Esophagus squamous epithelium (tissue), 4 donors: ENCODE results near the gene PPARA.

ENCODE experiments used
- POLR2A ChIP-seq, 4 donors: fragments of 450-650 bp; IDR thresholded peaks; one replicate each; pipeline ENCODE4 v1.6.1; 2017; ENCODE audit warnings: antibody characterized with exemption in 4 of 4, mild to moderate bottlenecking in 4 of 4, moderate library complexity in 3 of 4
- TF ChIP-seq, protein P1 (sequence below), 6 experiments: fragments of 450-650 bp in 4 of 6; fragments of 200-600 bp in 2 of 6; sonication (generic) in 2 of 6; IDR thresholded peaks; one replicate each; pipeline ENCODE4 v1.5.1; 2016 to 2019; ENCODE audit warnings: antibody characterized with exemption in 6 of 6, mild to moderate bottlenecking in 4 of 6, moderate library complexity in 4 of 6

DNA sequence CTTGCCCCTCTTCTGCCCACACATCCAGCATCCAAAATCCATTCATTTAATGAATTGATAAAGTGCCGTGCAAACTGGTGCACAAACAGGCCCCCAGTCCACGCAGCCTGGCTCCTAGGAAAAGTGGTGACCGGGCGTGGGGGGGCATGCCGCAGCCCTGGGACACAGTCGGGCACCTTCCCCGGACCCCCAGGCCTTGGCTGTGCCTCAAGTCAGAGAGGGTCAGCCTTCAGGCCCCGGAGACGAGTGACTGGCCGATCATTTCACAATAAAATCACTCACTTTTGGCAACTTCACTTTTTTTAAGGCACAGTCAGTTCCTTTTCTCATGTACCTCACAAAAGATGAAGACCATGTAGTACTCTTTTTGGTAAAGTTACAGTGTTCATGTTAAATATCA lies 91.8 kb downstream of the PPARA start:
- TF ChIP-seq, protein P1, sequence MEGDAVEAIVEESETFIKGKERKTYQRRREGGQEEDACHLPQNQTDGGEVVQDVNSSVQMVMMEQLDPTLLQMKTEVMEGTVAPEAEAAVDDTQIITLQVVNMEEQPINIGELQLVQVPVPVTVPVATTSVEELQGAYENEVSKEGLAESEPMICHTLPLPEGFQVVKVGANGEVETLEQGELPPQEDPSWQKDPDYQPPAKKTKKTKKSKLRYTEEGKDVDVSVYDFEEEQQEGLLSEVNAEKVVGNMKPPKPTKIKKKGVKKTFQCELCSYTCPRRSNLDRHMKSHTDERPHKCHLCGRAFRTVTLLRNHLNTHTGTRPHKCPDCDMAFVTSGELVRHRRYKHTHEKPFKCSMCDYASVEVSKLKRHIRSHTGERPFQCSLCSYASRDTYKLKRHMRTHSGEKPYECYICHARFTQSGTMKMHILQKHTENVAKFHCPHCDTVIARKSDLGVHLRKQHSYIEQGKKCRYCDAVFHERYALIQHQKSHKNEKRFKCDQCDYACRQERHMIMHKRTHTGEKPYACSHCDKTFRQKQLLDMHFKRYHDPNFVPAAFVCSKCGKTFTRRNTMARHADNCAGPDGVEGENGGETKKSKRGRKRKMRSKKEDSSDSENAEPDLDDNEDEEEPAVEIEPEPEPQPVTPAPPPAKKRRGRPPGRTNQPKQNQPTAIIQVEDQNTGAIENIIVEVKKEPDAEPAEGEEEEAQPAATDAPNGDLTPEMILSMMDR (IDR thresholded peaks at IDR 0.05) = no peak
- no peak for TF ChIP-seq POLR2A (IDR thresholded peaks at IDR 0.05)
